GM18858 (cell line): ENCODE data around the gene PGP.

ENCODE experiments used
- ATAC-seq: cut with Tn5 transposase; IDR thresholded peaks from one replicate; pipeline ENCODE4 v1.9.1; 2021; ENCODE audit not compliant: unreplicated experiment

The PGP gene

GRCh38 chr16:2166263-2167067, 48.2 kb downstream of the PGP start:
- no peak for ATAC-seq

GRCh38 chr16:2165861-2166260, 48.8 kb downstream of the PGP start:
- no peak for ATAC-seq

GRCh38 chr16:2163211-2163881, 51.3 kb downstream of the PGP start:
- ATAC-seq: no peak

- no peak for ATAC-seq
Observed at GRCh38 chr16:2162676-2163118, 51.9 kb downstream of the PGP start.

- no peak for ATAC-seq
Observed at GRCh38 chr16:2161911-2162310, 52.7 kb downstream of the PGP start.
